Cardiac muscle cell (in vitro differentiated cells and primary cell): ENCODE results near the gene CETP. TPM values are rescaled to one million over a fixed set of nuclear protein-coding genes. Genes with fewer than 3 reads are reported as not detected.

Experiments used
- DNase-seq, 2 donors: peaks; one replicate each; pipeline versions ENCODE4 v3.0.0 to v3.0.0-alpha.2; 2010 to 2017; ENCODE audit warnings: low read depth in 1 of 2, low spot score in 1 of 2
- H3K27ac ChIP-seq: fragments of 200-600 bp; sonication (generic); 2 replicates; pipeline ENCODE4 v1.5.1; 2016
- H3K27me3 ChIP-seq: fragments of 200-600 bp; sonication (generic); 2 replicates; pipeline ENCODE4 v1.6.0; 2016; ENCODE audit warnings: control low read depth
- H3K36me3 ChIP-seq: fragments of 200-600 bp; sonication (generic); 2 replicates; pipeline ENCODE4 v1.5.1; 2016; ENCODE audit warnings: control low read depth
- H3K4me1 ChIP-seq: fragments of 200-600 bp; sonication (generic); 2 replicates; pipeline ENCODE4 v1.8.1; 2017; ENCODE audit warnings: low read depth, mild to moderate bottlenecking, mixed run types
- H3K4me3 ChIP-seq: fragments of 200-600 bp; sonication (generic); 2 replicates; pipeline ENCODE4 v1.5.1; 2016; ENCODE audit warnings: mild to moderate bottlenecking
- H3K9me3 ChIP-seq: fragments of 200-600 bp; sonication (generic); 2 replicates; pipeline ENCODE4 v1.5.1; 2017; ENCODE audit warnings: low read depth, mild to moderate bottlenecking, control low read depth
- polyA plus RNA-seq: library from polyadenylated mRNA; unstranded; fragments of >200 nt; fragmentation: Nextera tagmentation; extraction: Ambion mirVana; gene quantifications from 2 replicates; pipeline ENCODE4 v1.2.1, GENCODE V29; 2016
- total RNA-seq: library from RNA; depleted of rRNA; stranded (reverse); fragments of >200 nt; gene quantifications from 2 replicates; pipeline ENCODE4 v1.2.3, GENCODE V29; 2016
- TF ChIP-seq, protein P1 (sequence below): IDR thresholded peaks from 2 replicates; pipeline ENCODE4 v1.5.1; 2012; ENCODE audit warnings: low read depth, mild to moderate bottlenecking, low read length

CETP gene
- total and polyA plus RNA-seq, 2 experiments from 2014 or later: 0.27 to 0.49 TPM

DNA sequence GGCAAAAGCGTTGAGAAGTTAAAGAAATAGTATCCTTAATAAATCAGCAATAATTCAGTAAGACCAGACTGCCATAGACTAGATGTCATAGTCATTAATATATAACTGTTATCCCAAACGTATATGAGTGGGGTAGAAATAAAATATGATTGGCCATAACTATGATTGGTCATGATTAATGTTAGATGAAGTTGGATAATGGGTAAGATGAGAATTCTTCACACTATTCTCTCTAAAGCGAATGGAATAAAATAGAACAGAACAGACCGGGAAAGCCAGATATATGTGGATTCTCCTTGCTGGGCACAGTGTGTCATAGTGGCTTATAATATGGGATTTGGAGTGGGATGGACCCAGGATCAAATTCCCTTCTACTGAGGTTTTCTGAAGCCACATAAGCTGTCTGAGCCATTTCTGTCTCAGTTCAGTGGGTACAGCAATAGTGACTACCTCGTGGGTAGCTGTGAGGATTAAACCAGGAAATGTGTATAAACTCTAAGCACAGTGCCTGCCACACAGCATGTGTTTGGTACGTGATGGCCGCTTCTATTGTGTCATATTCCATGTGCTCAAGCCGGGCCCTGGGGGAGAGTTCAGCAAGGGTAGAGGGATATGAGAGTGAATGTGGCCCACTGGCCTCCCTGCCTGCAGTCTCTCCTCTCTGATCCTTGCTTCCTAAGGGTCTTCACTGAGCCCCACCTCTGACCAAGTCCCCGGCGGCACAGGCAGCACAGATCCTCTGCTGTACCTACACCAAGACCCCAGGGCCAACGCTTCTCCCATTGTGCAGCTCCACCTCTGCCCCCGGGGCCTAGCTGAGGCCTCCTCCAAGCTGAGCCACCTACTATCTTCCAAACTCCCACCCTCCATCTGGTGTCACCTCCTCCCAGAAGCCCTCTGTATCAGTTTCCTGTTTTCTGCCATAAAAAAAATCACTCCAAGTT lies 3.7 kb downstream of the CETP start:
- Histone ChIP-seq H3K27ac (no peak overlapping the region), H3K4me1 (peaks cover 15% of the 10 kb centered on the region), H3K36me3 (no peaks in the 10 kb centered on the region), H3K27me3 (no peaks in the 10 kb centered on the region), H3K4me3 (no peak overlapping the region), H3K9me3 (no peaks in the 10 kb centered on the region)
- DNase-seq: no peak
- TF ChIP-seq, protein P1, sequence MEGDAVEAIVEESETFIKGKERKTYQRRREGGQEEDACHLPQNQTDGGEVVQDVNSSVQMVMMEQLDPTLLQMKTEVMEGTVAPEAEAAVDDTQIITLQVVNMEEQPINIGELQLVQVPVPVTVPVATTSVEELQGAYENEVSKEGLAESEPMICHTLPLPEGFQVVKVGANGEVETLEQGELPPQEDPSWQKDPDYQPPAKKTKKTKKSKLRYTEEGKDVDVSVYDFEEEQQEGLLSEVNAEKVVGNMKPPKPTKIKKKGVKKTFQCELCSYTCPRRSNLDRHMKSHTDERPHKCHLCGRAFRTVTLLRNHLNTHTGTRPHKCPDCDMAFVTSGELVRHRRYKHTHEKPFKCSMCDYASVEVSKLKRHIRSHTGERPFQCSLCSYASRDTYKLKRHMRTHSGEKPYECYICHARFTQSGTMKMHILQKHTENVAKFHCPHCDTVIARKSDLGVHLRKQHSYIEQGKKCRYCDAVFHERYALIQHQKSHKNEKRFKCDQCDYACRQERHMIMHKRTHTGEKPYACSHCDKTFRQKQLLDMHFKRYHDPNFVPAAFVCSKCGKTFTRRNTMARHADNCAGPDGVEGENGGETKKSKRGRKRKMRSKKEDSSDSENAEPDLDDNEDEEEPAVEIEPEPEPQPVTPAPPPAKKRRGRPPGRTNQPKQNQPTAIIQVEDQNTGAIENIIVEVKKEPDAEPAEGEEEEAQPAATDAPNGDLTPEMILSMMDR: no peak

DNA sequence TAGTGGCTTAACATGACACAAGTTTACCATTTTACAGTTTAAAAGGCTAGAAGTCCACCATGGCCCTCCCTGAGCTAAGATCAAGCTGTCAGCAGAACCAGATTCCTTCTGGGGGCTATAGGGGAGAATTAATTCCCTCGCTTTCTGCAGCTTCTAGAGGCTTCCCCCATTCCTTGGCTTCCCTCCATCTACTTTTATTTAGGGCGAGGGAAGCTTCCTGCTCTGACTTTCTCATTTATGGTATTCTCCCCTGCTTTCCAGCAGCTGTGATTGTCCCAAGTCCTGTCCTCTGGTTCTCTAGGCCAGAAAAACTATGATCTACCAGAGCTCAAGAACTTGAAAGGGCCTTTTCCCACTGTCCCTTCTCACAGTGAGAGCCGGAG lies 4.3 kb downstream of the CETP start:
- Histone ChIP-seq H3K36me3 (no peaks in the 10 kb centered on the region), H3K4me1 (peaks cover 14% of the 10 kb centered on the region), H3K9me3 (no peaks in the 10 kb centered on the region), H3K27ac (no peak overlapping the region), H3K4me3 (no peak overlapping the region), H3K27me3 (no peaks in the 10 kb centered on the region)
- TF ChIP-seq, protein P1: no peak
- DNase-seq: peak in 1 of 2 donors; percentile 54

DNA sequence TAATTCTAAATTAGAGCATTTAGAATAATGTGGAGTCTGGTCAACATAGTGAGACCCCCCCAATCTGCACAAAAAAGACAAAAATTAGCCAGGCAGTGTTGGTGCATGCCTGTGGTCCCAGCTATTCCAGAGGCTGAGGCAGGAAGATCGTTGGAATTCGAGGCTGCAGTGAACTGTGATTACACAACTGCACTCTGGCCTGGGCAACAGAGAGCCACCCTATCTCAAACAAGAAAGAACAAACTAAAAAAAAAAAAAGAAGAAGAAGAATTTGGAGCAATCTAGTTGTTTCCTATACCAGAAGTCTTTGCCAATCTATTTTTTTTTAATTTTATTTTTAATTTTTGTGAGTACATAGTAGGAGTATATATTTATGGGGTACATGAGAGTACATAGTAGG lies 6.0 kb downstream of the CETP start:
- Histone ChIP-seq H3K27ac (no peak overlapping the region), H3K9me3 (no peaks in the 10 kb centered on the region), H3K36me3 (no peaks in the 10 kb centered on the region), H3K27me3 (no peaks in the 10 kb centered on the region), H3K4me3 (no peak overlapping the region), H3K4me1 (no peaks in the 10 kb centered on the region)
- TF ChIP-seq, protein P1: no peak
- DNase-seq: peak in 1 of 2 donors; percentile 81

DNA sequence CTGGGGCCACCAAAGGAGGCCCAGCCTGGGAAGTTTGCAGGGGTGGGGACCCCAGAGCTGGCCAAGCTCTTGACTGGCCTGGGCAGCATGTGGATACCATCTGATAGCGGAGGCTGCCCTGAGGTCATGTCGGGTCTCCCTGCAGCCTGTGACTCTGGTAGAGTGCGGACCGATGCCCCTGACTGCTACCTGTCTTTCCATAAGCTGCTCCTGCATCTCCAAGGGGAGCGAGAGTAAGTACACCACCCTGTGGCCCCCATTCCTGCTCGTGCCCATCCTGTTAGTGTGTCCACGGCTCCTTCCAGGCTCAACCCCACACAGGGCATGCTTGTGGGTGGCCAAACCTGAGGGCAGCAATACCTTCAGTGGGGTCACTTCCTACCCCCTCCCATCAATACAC lies 8.0 kb downstream of the CETP start:
- Histone ChIP-seq H3K4me3 (no peak overlapping the region), H3K27me3 (no peaks in the 10 kb centered on the region), H3K27ac (no peak overlapping the region), H3K36me3 (no peaks in the 10 kb centered on the region), H3K4me1 (no peaks in the 10 kb centered on the region), H3K9me3 (no peaks in the 10 kb centered on the region)
- DNase-seq: no peak
- TF ChIP-seq, protein P1: no peak

DNA sequence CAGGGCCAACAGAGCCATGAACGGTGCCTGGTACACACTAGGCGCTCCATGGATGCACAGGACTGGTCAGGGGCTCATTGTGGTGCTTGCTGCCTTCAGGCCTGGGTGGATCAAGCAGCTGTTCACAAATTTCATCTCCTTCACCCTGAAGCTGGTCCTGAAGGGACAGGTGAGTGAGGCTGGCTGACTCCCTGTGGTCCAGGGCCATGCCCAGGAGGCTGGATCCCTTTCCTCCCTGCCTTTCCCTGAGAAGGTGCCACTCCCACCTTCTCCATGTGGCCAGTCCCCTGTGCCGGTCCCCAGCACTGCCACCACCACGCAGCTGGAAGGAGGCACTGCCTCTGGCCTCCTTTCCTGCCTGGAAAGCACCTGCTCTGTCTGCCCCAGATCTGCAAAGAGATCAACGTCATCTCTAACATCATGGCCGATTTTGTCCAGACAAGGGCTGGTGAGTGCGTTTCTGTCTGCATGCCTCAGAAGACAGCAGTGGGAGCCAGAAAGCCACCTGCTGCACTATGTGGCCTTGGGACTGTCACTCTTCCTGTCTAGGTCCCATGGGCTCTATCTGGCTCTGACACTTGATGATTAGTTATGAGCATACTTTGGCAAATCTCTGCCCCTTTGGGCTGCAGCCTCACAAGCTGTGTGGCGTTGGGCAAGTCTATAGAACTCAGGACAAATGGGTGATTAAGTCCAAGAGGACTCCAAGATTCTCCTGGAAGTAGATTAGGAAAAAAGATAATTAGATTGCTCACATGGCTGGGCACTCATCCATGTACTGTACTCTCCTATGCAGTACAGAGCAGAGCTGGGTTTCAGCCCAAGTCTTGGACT lies 9.4 kb downstream of the CETP start:
- TF ChIP-seq, protein P1: no peak
- no peaks in the 10 kb centered on the region for H3K4me1 ChIP-seq
- H3K27ac ChIP-seq: no peak overlapping the region
- peak in 1 of 2 donors; percentile 54 for DNase-seq
- H3K36me3 ChIP-seq: no peaks in the 10 kb centered on the region
- no peaks in the 10 kb centered on the region for H3K9me3 ChIP-seq
- H3K4me3 ChIP-seq: no peak overlapping the region
- no peaks in the 10 kb centered on the region for H3K27me3 ChIP-seq
